Stimulated activated CD4-positive, alpha-beta T cell treated with anti-CD3 and anti-CD28 coated beads, TNF-alpha, amount 100 ng/mL, for 48 hours (primary cell): ENCODE data around the gene ECHS1.
"Not testable (repeated sequence)": the region's sequence is repeated elsewhere in the genome, so short reads cannot be mapped to it uniquely, and the experiment has no call there.

Experiments
- DNase-seq, 3 donors: peaks; one replicate each; pipeline ENCODE4 v3.0.0-alpha.2; 2020; ENCODE audit warnings: low read depth in 3 of 3

Gene ECHS1

DNA sequence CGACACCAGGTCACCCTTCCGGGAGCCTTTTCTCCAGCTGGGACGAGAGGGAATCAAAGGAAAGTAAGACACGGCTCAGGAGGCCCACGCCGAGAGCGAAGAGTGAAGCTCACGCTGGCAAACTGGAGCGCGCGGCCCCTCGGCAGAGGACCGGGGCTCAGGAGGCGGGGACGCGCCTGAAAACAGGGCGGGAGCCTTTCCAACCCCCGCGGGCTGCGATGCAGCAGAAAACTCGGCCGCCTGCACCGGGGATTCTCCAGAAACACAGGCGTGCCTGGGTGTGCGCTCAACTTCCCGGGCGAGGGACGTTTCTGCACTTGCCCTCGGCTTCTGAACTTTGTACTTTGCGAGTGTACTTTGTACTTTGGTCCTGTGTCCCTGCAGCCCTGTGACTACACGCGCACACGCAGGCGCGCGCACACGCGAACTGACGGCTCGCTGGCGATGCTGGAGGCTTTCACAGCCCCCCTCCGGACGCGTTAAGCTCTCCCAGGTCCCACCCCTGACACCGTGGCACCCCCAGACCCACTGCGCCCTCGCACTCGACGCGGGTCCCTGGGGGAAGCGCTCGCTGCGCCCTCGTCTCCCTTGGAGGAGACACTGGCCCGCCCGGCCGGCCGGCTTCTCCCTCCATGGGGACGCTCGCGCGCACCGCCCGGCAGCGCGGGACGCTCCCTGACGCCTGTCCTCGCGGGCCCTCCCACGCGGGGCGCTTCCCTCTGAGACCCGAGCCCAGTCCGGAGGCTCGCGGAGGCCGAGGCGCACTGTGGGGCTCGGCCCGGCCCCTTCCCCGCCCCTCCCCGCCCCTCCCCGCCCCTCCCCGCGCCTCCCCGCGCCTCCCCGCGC, 5.3 kb upstream of the ECHS1 start:
- no peak for DNase-seq

DNA sequence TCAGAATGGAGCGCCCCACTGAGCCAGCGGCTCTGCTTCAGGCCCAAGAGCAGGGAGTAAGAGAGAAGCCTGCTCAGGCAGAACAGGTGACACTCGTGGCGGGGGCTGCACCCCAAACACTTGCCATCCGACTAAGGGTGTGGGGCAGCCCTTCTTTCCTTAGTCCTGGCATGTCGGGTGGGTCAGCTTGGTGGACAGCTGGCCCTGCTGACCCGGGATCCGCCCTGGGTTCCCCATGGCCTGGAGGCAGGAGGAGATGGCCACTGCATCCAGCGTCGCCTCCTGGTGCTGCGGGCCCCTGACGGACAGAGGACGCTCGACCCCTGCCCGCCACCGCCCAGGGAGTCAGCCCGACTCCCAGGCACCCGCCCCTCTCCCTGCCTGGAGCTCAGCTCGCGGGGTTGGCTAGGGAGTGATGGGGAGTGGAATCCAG, 4.7 kb upstream of the ECHS1 start:
- no peak for DNase-seq

DNA sequence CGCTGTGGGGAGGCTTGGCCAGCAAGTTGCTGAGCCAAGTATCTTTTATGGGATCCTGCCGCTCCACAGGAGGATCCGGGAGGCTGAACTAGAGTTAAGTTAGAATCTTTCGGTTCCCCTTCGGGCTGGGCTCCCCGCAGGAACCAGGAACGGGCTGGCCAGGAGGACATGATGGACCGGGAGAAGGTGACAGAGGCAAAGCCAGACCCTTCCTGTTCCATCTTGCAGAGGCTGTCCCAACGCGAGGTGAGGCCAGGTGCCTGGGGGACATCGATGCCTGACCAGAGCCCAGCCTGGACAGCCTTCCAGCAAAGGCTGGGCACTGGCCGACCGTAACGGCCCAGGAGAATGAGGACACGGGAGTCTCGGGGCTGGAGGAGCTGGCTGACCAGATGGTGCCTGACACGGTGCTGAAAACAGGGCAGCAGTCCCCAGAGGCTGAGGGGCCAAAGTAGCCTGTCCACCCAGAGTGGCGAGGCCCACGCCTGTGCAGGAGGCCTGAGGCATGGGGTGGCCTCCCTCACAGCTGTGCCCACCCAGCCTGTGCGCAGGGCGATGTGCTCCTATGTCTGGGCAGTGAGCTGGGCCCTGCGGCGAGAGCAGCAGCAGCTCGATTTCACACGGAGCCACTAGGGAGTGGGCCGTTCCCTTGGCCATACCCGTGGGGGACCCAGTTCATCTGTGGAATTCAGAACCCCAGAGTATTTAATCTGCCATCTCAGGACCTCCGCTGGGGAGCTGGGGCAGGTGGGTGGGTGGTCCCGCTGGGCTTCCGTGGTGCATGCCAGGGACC, 4.1 kb upstream of the ECHS1 start:
- DNase-seq, result no peak

DNA sequence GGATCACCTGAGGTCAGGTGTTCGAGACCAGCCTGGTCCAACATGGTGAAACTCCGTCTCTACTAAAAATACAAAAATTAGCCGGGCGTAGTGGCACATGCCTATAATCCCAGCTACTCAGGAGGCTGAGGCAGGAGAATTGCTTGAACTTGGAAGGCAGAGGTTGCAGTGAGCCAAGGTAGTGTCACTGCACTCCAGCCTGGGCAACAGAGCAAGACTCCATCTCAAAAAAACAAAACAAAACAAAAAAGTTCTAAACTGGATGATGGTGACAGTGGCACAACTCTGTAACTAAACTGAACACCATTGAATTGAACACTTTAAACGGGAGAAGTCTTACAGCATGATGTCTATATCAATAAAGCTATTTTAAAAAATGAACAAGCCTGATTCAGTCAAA, 3.0 kb upstream of the ECHS1 start:
- DNase-seq, result not testable (repeated sequence)

DNA sequence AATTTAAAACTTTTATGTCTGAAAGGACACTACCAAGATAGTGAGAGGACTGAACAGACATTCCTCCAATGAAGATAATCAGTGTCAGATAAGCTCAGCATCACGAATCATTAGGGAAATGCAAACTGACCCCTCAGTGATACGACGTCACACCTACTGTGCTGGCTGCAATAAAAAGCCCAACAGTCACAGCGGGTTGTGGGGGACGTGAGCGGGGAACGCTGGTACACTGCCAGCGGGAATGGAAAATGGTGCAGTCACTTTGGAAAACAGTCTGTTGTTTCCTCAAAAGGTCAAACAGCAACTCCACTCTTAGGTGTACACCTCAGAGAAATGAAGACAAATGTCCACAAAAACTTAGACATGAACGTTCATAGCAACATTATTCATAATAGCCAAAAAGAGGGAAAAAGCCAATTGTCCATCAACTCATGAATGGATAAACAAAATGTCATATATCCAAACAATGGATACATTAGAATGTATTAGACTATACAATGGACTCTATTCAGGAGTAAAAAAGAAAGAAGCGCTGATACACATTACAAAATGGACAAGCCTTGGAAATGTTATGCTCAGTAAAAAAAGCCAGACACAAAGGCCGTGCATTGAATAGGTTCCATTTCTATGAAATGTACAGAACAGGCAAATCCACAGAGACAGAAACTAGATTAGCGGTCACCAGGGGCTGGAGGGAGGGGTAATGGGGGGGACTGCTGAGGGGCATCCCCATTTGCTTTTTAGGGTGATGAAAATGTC, 2.4 kb upstream of the ECHS1 start:
- no peak for DNase-seq

DNA sequence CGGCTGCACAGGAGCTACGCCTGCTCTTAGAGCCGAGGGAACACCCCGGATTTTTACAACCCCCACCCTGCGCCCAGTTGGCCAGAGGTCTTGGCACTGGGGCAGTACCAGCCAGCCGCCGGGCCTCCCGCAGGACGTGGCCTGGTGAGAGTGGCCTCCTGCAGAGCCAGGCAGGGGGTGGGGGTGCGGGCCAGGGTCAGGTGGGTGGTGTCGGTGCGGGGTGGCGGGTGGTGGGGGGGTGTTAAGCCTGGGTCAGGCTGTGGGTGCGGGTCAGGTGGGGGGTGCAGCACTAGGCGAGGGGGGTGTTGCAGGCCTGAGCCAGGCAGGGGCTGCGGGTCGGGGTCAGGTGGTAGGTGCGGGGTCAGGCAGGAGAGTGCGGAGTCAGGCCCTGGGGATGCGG, 647 bp downstream of the ECHS1 start:
- DNase-seq, result no peak

DNA sequence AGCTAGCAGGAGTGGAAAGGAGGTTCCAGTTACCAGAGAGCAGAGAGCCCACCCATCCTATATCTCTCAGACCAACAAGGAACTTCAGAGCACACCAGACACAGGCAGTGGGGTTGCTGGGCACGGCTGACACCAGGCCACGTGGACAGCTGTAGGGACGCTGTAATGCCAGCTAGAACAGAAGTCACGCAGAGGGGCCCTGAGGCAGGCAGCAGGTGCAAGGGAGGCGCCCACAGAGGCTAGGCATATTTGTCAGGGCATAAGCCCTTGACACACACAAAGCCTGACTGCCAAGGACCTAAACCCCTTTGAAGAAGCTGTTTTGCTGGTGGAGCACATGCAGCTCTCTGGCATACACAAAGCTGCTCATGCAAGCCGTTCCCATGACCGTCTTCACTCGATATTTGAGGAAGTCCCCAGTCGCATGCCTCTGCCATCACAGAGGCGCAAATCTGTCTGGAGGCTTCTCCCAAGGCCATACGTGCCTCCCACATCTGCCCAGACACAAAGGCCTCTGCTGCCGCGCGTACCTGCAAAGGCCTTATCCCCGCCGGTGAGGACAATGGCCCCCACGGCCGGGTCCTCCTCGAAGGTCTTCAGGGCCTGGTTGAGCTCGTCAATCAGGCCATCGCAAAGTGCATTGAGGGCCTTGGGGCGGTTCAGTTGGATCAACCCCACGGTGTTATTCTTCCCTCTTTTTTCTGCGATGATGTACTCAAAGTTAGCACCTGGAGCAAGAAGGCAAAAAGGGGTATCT, 2.9 kb downstream of the ECHS1 start:
- no peak for DNase-seq

DNA sequence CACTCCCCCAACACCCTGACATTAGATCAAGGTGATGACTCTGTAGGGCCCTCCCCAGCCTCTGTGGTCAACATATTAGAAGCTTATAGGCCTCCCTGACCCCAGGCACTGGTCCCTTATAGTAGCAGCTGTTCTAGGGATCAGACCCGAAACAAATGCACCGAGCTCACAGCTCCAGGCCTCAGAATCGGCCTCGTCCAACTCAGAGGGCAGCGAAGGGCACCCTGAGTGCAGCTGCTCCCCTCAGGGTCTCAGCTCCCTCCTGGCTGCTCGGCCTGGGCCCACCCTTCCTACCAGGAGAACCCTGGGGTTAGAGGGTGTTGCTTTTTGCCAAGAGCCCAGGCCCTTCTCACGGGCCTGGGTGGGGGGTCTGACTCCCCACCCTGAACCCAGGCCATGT, 5.0 kb downstream of the ECHS1 start:
- no peak for DNase-seq

DNA sequence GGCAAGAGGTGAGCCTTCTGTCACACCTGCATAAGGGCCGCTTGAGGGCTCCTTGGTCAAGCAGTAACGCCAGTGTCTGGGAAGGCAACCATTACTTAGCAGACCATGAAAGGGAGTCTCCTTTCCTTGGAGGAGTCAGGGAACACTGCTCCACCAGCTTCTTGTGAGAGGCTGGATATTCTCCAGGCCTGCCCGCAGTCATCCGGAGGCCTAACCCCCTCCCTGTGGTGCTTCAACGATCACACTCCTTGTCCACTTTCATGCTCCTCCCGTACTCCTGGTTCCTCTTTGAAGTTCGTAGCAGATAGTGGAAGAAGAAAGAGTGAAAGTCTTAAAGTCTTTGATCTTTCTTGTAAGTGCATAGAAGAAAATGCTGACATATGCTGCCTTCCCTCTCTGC, 5.7 kb downstream of the ECHS1 start:
- not testable (repeated sequence) for DNase-seq

DNA sequence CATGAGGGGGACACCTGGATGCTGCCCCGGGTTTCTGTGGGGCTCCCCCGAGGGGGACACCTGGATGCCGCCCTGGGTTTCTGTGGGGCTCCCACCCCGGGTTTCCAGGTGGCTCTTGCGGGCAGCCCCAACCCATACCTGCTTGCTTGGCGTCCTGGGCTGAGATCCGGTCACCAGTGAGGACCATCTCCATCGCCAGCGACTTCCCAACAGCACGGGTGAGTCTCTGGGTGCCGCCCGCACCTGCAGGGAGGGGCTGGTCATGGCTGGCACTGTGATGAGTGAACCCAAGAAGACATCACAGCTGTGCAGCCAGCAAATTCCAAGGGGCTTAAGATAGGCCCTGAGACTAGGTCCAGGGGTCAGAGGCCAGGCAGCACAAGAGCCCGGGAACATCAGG, 6.4 kb downstream of the ECHS1 start:
- DNase-seq, result no peak

DNA sequence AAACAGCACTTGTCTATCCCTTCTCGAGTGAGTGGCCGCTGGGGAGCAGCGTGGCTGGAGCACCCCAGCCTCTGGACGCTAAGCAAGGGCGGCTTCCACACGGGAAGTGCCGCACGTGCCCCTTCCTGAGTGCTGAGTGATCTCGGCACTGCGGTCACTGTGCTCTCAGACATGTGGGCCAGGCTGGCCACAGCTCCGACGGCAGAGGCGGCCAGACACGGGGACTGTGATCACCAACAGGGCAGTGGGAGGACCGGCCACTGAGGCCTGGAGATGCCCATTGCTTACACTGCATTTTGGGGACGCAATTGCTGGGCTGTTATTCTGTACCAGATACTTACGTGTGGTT, 7.0 kb downstream of the ECHS1 start:
- no peak for DNase-seq

DNA sequence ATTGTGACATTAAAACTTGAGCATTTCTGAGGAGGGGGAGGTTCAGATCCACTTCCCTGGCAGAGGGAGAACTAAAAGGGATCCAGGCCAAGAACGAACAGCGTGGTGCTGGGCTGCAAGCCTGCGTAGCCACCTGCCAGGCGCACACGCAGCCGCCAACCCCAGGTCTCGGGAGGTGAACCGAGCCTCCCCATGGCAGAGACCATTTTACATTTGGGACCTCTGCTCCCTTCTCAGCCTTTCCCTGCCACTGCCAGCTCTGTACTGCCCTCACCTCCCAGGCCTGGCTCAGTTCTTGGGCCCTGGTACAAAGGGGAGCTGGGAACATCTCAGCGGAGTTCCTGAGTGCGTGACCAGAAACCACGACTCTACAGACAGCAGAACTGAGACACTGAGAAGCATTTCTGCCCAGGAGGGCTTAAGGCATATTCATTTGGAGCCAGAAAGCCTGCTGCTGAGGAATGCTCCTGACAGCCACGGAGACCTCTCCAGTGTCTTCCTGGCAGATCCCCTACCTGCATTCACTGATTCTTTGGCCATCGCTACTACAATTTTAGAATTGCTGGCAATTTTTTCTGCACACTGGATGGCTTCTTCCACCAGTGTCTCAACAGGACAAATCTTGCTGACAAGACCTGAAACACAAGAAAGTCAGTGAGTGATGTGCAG, 7.6 kb downstream of the ECHS1 start:
- no peak for DNase-seq

DNA sequence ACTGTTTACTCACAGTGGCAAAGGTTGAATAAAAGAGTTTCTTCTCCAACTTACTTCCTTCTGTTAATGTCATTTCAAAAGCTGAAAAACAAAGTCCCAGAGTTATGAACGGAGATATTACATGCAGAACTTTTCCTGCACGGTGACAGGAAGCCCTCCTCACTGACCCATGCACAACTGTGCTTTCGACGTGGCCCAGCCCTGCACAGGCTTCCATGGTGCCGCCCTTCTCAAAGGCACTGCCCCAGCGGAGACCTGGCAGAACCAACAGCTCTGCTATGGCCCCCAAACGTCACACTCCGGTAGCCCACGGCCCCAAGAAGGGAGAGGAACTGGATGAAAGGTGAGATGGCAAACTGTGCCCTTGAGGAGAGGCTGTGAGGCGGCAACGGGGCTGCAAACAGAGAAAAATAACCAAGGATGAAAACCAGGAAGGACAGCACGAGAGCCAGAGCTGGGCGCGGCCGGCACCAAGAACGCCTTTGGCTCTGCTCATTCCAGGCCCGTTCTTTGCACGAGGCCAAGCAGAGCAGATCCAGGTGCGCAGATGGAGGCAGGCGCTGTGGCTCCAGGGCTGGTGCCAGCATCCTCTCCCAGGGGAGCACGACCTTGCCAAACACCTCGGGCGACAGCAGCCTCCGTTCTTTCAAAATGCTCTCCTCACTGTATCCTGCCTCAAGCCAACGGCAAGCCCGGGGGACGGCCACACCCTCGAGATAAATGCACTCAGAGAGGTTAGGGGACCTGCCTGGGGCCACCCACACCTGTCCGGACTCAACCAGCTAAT, 8.3 kb downstream of the ECHS1 start:
- no peak for DNase-seq

DNA sequence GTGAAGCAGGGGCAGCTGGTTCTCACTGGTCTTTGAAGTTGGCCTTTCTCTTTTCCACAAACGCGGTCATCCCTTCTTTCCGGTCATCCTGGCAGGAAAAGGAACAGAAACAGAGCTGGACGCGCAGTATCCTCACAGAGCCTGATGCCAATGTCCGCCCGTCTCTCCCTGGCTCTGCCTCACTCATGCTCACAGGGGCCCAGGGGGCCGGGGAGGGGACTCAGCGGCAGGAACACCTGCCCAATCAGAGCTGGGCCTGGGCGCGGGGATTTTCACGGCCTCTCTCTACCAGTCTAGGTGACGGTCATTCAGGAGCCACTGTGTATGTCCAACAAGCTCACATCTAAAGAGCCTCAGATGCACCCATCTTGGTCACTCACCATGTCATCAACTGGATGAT, 10.3 kb downstream of the ECHS1 start:
- no peak for DNase-seq

DNA sequence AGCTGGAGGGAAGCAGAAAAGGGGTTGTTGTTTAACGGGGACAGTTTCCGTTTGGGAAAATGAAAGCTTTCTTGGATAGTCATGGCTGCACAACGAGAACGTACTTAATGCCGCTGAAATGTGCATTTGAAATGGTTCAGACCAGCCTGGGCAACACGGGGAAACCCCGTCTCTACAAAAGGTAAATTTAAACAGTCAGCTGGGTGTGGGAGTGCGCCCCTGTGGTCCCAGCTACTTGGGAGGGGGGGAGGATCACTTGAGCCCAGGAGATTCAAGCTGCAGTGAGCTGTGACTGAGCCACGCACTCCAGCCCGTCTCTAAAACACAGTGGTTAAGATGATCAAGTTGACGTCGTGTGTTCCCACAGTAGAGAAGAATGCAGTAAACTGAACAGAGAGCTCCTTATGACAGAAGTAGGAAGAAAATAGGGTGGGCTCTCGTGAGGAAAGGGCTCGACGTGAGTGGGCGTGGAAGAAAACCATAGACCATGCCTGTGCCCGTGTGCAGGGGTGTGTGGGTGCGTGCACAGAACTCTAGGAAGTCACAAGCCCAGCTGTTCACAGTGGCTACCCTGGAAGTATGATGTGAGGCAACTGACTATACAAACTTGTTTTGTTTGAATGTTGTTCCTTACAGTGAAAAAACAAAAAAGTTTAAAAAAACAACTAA, 11.2 kb downstream of the ECHS1 start:
- DNase-seq, result no peak

DNA sequence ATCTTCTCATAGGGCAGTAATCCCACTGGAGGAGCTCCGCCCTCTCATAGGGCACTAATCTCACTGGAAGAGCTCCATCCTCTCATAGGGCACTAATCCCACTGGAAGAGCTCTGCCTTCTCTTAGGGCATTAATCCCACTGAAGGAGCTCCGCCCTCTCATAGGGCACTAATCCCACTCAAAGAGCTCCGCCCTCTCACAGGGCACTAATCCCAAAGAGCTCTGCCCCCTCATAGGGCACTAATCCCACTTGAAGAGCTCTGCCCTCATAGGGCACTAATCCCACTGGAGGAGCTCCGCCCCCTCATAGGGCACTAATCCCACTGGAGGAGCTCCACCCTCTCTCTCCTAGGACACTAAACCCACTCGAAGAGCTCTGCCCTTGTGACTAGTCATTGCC, 11.9 kb downstream of the ECHS1 start:
- no peak for DNase-seq

DNA sequence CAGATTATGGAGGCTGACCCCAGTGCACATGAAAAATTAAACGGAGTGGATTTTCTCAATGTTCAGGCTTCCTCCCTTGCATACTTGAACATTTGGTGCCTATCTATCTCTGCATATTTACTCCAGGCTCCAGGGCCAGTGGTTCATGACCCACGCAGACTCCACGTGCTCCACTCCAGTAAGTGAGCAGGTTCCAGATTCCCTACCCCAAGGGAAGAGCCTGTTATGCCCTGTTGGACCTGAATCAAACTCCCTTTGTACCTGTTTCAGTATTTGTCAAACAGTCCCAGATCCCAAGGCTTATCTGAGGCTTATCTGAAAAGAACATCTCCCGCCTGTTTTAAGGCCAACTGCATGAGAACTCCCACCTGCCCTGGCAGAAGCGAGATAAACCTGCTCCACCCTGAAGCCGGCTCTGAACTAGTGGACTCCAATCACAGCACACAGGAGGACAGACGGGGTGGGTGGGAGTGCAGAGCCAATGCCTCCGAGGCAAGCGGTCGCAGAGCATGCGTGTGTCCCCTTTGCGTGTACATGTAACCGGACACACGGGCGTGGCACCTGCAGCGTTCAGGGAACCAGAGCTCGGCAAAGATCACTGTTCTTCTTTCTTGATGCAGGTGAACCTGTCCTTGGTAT, 13.1 kb downstream of the ECHS1 start:
- no peak for DNase-seq

DNA sequence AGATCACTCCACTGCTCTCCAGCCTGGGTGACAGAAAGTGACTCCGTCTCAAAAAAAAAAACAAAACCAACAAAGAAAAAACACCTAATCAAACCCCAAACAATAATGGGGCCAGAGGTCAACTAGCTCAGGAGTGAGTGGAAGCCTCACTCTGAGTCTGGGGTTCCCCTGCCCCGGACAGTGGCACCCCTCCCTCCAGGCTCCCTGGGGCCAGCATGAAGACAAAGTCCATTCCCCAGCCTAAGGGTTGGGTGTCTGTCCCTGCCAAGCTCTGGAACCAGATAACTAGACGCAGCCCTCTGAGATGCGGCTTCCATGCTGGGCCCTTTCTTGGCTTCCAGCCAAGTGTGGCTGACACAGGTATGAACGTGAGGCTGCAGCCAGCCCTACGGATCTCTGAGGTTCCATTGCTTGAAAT, 13.6 kb downstream of the ECHS1 start:
- no peak for DNase-seq

DNA sequence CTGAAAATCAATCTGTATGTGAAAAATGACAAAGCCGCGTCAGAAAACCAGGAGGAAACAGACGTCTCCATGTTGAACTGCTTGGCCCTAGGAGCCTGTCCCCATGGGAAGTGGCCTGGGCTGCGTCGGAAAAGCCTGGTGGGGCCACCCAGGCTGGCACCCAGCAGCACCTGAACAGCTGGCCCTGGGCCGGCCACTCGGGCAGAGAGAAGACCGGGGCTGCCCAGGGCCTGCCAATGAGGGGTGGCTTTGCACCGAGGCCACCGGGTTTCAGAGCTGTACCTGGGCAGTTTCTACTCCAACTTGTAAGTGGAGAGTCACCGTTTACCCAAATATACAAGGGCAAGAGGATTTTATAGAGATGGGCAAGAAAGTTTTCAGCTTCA, 14.2 kb downstream of the ECHS1 start:
- DNase-seq, result no peak
